GM19372 (cell line): ENCODE results near the gene DTX1.
A peak's percentile ranks its signal among the peaks of the same experiment; 100 is the strongest.

Experiments used
- ATAC-seq: cut with Tn5 transposase; IDR thresholded peaks from one replicate; pipeline ENCODE4 v1.9.1; 2021; ENCODE audit warnings: mild to moderate bottlenecking, low read depth, moderate library complexity; ENCODE audit not compliant: unreplicated experiment

The DTX1 gene

GRCh38 chr12:113069751-113070116 lies 13.2 kb downstream of the DTX1 start:
- ATAC-seq = no peak

- ATAC-seq = no peak
Observed at GRCh38 chr12:113070117-113070906, 13.8 kb downstream of the DTX1 start.

GRCh38 chr12:113071135-113072112 lies 14.9 kb downstream of the DTX1 start:
- ATAC-seq = no peak

GRCh38 chr12:113072136-113072535 lies 15.6 kb downstream of the DTX1 start:
- no peak for ATAC-seq

GRCh38 chr12:113073586-113073985 lies 17.1 kb downstream of the DTX1 start:
- no peak for ATAC-seq

- peak; percentile 89 for ATAC-seq
Observed at GRCh38 chr12:113075137-113075683, 18.7 kb downstream of the DTX1 start.

GRCh38 chr12:113077057-113077858 lies 20.7 kb downstream of the DTX1 start:
- ATAC-seq = no peak

- no peak for ATAC-seq
Observed at GRCh38 chr12:113077859-113078255, 21.3 kb downstream of the DTX1 start.

GRCh38 chr12:113081873-113082272 lies 25.3 kb downstream of the DTX1 start:
- ATAC-seq = no peak

GRCh38 chr12:113082486-113083148 lies 26.1 kb downstream of the DTX1 start:
- peak; percentile 74 for ATAC-seq

GRCh38 chr12:113083863-113084435 lies 27.4 kb downstream of the DTX1 start:
- ATAC-seq = no peak

- no peak for ATAC-seq
Observed at GRCh38 chr12:113086249-113087164, 30.0 kb downstream of the DTX1 start.

GRCh38 chr12:113087193-113087592 lies 30.7 kb downstream of the DTX1 start:
- no peak for ATAC-seq

- no peak for ATAC-seq
Observed at GRCh38 chr12:113088037-113088436, 31.5 kb downstream of the DTX1 start.

GRCh38 chr12:113088971-113089756 lies 32.6 kb downstream of the DTX1 start:
- no peak for ATAC-seq

GRCh38 chr12:113089839-113090238 lies 33.3 kb downstream of the DTX1 start:
- no peak for ATAC-seq

- no peak for ATAC-seq
Observed at GRCh38 chr12:113090740-113091139, 34.2 kb downstream of the DTX1 start.

- ATAC-seq = no peak
Observed at GRCh38 chr12:113091506-113091905, 35.0 kb downstream of the DTX1 start.
